K562 (cell line): ENCODE data around the gene OR13C8.

Experiments
- ETS1 ChIP-seq: conservative IDR thresholded peaks from 2 replicates; pipeline ENCODE4 v1.6.1; 2011; ENCODE audit warnings: low read depth, mild to moderate bottlenecking, low read length; ENCODE audit not compliant: control insufficient read depth
- FOS ChIP-seq: IDR thresholded peaks from 3 replicates; pipeline ENCODE4 v1.6.1; 2011; ENCODE audit not compliant: insufficient read length; ENCODE audit errors: extremely low read depth
- IRF1 ChIP-seq: sonication (generic); formaldehyde crosslinking; IDR thresholded peaks from 2 replicates; pipeline ENCODE4 v1.8.0; 2022; ENCODE audit warnings: missing genetic modification reagents, mild to moderate bottlenecking, borderline replicate concordance
- JUN ChIP-seq, 2 experiments: sonication (generic) in 1 of 2; formaldehyde crosslinking in 1 of 2; IDR thresholded peaks; 2 replicates each; pipeline versions ENCODE4 v1.6.1 to v1.8.0; 2012 to 2022; ENCODE audit warnings: borderline replicate concordance in 2 of 2, mild to moderate bottlenecking in 2 of 2, improper control_type of control experiment in 1 of 2, low read depth in 1 of 2, low read length in 1 of 2, missing genetic modification reagents in 1 of 2
- LARP7 ChIP-seq: fragments of 450-650 bp; IDR thresholded peaks from 2 replicates; pipeline ENCODE4 v1.6.1; 2016
- MCM3 ChIP-seq: fragments of 450-650 bp; IDR thresholded peaks from 2 replicates; pipeline ENCODE4 v1.6.1; 2016
- MTA3 ChIP-seq: fragments of 450-650 bp; formaldehyde crosslinking; IDR thresholded peaks from 2 replicates; pipeline ENCODE4 v1.6.1; 2017; ENCODE audit warnings: mild to moderate bottlenecking, borderline replicate concordance
- TFAM ChIP-seq: fragments of 250-450 bp; sonication (Bioruptor Pico); conservative IDR thresholded peaks from 2 replicates; pipeline ENCODE4 v1.5.0; 2021; ENCODE audit warnings: mild to moderate bottlenecking, moderate library complexity
- YY1 ChIP-seq, 3 experiments: IDR thresholded peaks; 2 replicates each; pipeline ENCODE4 v1.6.1; 2011; ENCODE audit warnings: low read length in 2 of 3, mild to moderate bottlenecking in 2 of 3, moderate library complexity in 2 of 3, borderline replicate concordance in 1 of 3, control low read depth in 1 of 3, low read depth in 1 of 3; ENCODE audit not compliant: insufficient read depth in 3 of 3, insufficient replicate concordance in 2 of 3, control insufficient read depth in 1 of 3, insufficient read length in 1 of 3; ENCODE audit errors: extremely low read depth in 1 of 3
- ZNF589 ChIP-seq: fragments of 200-800 bp; sonication (Bioruptor generic); IDR thresholded peaks from 2 replicates; pipeline ENCODE4 v1.6.1; 2016; ENCODE audit warnings: low read depth, missing genetic modification characterization, missing compliant biosample characterization
- TF ChIP-seq, protein P1 (sequence below), 3 experiments: IDR thresholded peaks in 2 of 3; conservative IDR thresholded peaks in 1 of 3; 2 replicates each; pipeline ENCODE4 v1.5.1; 2011 to 2012; ENCODE audit warnings: low read length in 3 of 3, mild to moderate bottlenecking in 3 of 3, control low read depth in 2 of 3, improper control_type of control experiment in 1 of 3, inconsistent platforms in 1 of 3, low read depth in 1 of 3, mixed read lengths in 1 of 3, moderate library complexity in 1 of 3; ENCODE audit not compliant: insufficient read depth in 2 of 3
- TF ChIP-seq, protein P2 (sequence below): sonication (generic); formaldehyde crosslinking; IDR thresholded peaks from 2 replicates; pipeline ENCODE4 v1.9.0; 2022; ENCODE audit warnings: mild to moderate bottlenecking, missing genetic modification reagents

DNA sequence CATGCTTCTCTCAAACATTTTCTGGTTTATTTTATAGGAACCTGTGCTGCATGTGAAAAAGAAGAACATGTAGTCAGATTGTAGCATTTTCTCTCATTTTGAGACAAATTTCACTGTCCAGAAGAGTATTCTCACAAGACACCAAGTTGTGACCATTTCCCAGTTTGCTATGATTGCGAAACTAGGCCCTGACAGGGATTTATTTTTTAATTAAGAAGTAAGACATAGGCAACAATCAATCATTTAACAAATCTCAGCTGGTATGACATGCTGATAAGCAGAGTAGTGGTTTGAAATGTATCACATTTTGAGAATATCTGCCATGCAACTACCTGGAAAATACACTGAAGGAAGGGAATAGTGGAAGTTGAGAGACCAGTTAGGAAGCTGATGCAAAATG, 11.6 kb downstream of the OR13C8 start:
- no peak for TF ChIP-seq IRF1 (CRISPR knock-in tag)
- TF ChIP-seq MCM3, result no peak
- TF ChIP-seq LARP7, result no peak
- TF ChIP-seq TFAM (CRISPR knock-in tag), result no peak
- no peak for TF ChIP-seq MTA3
- TF ChIP-seq JUN (IDR thresholded peaks at IDR 0.05; ENCODE audit: borderline replicate concordance, low read depth, low read length), result no peak
- no peak for TF ChIP-seq JUN (CRISPR knock-in tag; IDR thresholded peaks at IDR 0.05; ENCODE audit: borderline replicate concordance)
- TF ChIP-seq, protein P1, sequence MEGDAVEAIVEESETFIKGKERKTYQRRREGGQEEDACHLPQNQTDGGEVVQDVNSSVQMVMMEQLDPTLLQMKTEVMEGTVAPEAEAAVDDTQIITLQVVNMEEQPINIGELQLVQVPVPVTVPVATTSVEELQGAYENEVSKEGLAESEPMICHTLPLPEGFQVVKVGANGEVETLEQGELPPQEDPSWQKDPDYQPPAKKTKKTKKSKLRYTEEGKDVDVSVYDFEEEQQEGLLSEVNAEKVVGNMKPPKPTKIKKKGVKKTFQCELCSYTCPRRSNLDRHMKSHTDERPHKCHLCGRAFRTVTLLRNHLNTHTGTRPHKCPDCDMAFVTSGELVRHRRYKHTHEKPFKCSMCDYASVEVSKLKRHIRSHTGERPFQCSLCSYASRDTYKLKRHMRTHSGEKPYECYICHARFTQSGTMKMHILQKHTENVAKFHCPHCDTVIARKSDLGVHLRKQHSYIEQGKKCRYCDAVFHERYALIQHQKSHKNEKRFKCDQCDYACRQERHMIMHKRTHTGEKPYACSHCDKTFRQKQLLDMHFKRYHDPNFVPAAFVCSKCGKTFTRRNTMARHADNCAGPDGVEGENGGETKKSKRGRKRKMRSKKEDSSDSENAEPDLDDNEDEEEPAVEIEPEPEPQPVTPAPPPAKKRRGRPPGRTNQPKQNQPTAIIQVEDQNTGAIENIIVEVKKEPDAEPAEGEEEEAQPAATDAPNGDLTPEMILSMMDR (IDR thresholded peaks at IDR 0.05 in 2 of 3, conservative IDR thresholded peaks at IDR 0.05 in 1 of 3; ENCODE audit: insufficient read depth in 2 of 3, low read depth in 1 of 3, low read length in 3 of 3), result no peak
- TF ChIP-seq ZNF589, result no peak
- no peak for TF ChIP-seq ETS1
- TF ChIP-seq, protein P2, sequence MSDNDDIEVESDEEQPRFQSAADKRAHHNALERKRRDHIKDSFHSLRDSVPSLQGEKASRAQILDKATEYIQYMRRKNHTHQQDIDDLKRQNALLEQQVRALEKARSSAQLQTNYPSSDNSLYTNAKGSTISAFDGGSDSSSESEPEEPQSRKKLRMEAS (CRISPR knock-in tag), result no peak
- no peak for TF ChIP-seq YY1 (IDR thresholded peaks at IDR 0.05; ENCODE audit: borderline replicate concordance in 1 of 3, control insufficient read depth in 1 of 3, extremely low read depth in 1 of 3, insufficient read depth in 3 of 3, insufficient read length in 1 of 3, insufficient replicate concordance in 2 of 3, low read depth in 1 of 3, low read length in 2 of 3)
- no peak for TF ChIP-seq FOS
